H1 (cell line): ENCODE measurements around the gene RGL1. TPM values are rescaled to one million over a fixed set of nuclear protein-coding genes. Genes with fewer than 3 reads are reported as not detected.

Experiments
- EP300 ChIP-seq, 2 experiments: IDR thresholded peaks; 1 replicate in 1 of 2; 2 replicates in 1 of 2; pipeline ENCODE4 v1.6.1; 2011 to 2012; ENCODE audit warnings: low read depth in 2 of 2, low read length in 2 of 2, mild to moderate bottlenecking in 2 of 2, borderline replicate concordance in 1 of 2, inconsistent platforms in 1 of 2, moderate library complexity in 1 of 2
- JUN ChIP-seq: IDR thresholded peaks from 2 replicates; pipeline ENCODE4 v1.6.1; 2011; ENCODE audit warnings: low read depth, mild to moderate bottlenecking, improper control_type of control experiment, low read length
- SIRT6 ChIP-seq: IDR thresholded peaks from one replicate; pipeline ENCODE4 v1.7.1; 2012; ENCODE audit warnings: low read length, inconsistent platforms
- SUZ12 ChIP-seq: fragments of 200-600 bp; sonication (generic); IDR thresholded peaks from 2 replicates; pipeline ENCODE4 v1.6.1; 2012; ENCODE audit warnings: mild to moderate bottlenecking, inconsistent platforms, low read length, moderate library complexity, mixed read lengths
- TAF7 ChIP-seq: optimal IDR thresholded peaks from 2 replicates; pipeline ENCODE3; 2011; ENCODE audit warnings: low read depth, mild to moderate bottlenecking, inconsistent platforms, low read length, moderate library complexity, borderline replicate concordance
- ZNF274 ChIP-seq: IDR thresholded peaks from 2 replicates; pipeline ENCODE4 v1.7.0; 2012; ENCODE audit warnings: low read length, borderline replicate concordance; ENCODE audit errors: extremely low read depth
- polyA plus RNA-seq, 7 experiments: library from polyadenylated mRNA; depleted of rRNA in 3 of 7; stranded (reverse) in 5 of 7; unstranded in 2 of 7; fragments of >200 nt in 5 of 7; fragments of 200-250 nt in 2 of 7; gene quantifications; 1 replicate in 5 of 7; 2 replicates in 1 of 7; 4 replicates in 1 of 7; pipeline versions ENCODE4 v1.2.1 to v1.2.3, GENCODE V29; 2011 to 2013; ENCODE audit warnings: missing spikeins in 2 of 7, mixed read lengths in 2 of 7
- total RNA-seq: library from RNA; stranded (reverse); fragmentation: NEBNext Ultra II Directional; extraction: Animal tissue kit (Norgen Biotek cat#: 25700); gene quantifications from 2 replicates; pipeline ENCODE4 v1.2.1, GENCODE V29; 2021

RGL1 gene
- total and polyA plus RNA-seq, 2 of the 8 experiments (the other 6 are each of a cell fraction or from before 2014, with no cell fraction given), result 0.98 to 2.4 TPM

DNA sequence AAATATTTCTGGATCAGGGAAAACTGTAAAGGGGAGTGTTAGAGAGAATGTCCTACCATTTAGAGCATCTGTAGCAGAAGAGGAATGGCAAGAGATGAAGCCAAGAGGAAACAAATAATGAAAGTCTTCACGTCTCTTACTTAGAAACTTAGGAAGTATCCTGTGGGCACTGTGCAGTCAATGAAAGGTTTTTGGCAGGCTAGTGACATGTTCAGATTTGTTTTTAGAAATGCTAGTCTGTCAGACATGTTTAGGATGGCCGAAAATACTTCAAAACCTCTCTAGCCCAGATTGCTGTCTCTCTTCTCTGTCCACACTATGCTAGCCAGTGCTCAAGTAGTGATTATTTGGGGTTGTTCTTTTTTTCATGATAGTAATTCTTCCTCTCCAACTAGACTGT is 48.6 kb upstream of the RGL1 start (continued):
- TF ChIP-seq TAF7 (no peak), ZNF274 (no peak), EP300 (IDR thresholded peaks at IDR 0.05; ENCODE audit: borderline replicate concordance in 1 of 2, low read depth in 2 of 2, low read length in 2 of 2) (no peak), SUZ12 (no peak), SIRT6 (no peak), JUN (no peak)
